HG03378 (cell line): ENCODE measurements around the gene ARIH2.

Experiments
- ATAC-seq: cut with Tn5 transposase; IDR thresholded peaks from one replicate; pipeline ENCODE4 v1.9.1; 2021; ENCODE audit warnings: mild to moderate bottlenecking, moderate library complexity; ENCODE audit not compliant: unreplicated experiment

Gene ARIH2

GRCh38 chr3:49017229-49017970 is 98.8 kb downstream of the ARIH2 start:
- ATAC-seq, result no peak

- no peak for ATAC-seq
Measured at GRCh38 chr3:49017971-49018706, 99.5 kb downstream of the ARIH2 start, which contains the start of gene DALRD3. TSS of gene DALRD3 (minus strand) at chr3:49018580. CDS start at chr3:49018564, 16 bp downstream.

GRCh38 chr3:49018707-49019006 is 100.0 kb downstream of the ARIH2 start:
- no peak for ATAC-seq

- ATAC-seq, result no peak
Measured at GRCh38 chr3:49019941-49020329, 101.3 kb downstream of the ARIH2 start.

- ATAC-seq, result no peak
Measured at GRCh38 chr3:49020330-49021212, 101.9 kb downstream of the ARIH2 start.

GRCh38 chr3:49021213-49021812 is 102.7 kb downstream of the ARIH2 start:
- ATAC-seq, result peak; percentile 39

GRCh38 chr3:49021813-49022687 is 103.4 kb downstream of the ARIH2 start, which contains the start of gene NDUFAF3:
TSS of gene NDUFAF3 (plus strand) at chr3:49022121. CDS start at chr3:49022145, 24 bp downstream.
- peak; percentile 45 for ATAC-seq

- no peak for ATAC-seq
Measured at GRCh38 chr3:49022688-49023171, 104.1 kb downstream of the ARIH2 start.

GRCh38 chr3:49023775-49024174 is 105.1 kb downstream of the ARIH2 start:
- no peak for ATAC-seq

GRCh38 chr3:49024449-49024848 is 105.8 kb downstream of the ARIH2 start:
- no peak for ATAC-seq

- no peak for ATAC-seq
Measured at GRCh38 chr3:49025005-49025792, 106.6 kb downstream of the ARIH2 start.

GRCh38 chr3:49025793-49026520 is 107.3 kb downstream of the ARIH2 start:
- no peak for ATAC-seq

- ATAC-seq, result no peak
Measured at GRCh38 chr3:49026536-49026935, 107.9 kb downstream of the ARIH2 start.

GRCh38 chr3:49027634-49028033 is 109.0 kb downstream of the ARIH2 start:
- no peak for ATAC-seq

GRCh38 chr3:49028298-49028672 is 109.6 kb downstream of the ARIH2 start:
- ATAC-seq, result no peak

GRCh38 chr3:49028673-49029562 is 110.3 kb downstream of the ARIH2 start, which contains the start of gene IMPDH2:
TSS of gene IMPDH2 (minus strand) at chr3:49029398. CDS start at chr3:49029350, 48 bp downstream.
- ATAC-seq, result peak; percentile 70

GRCh38 chr3:49029563-49029884 is 110.9 kb downstream of the ARIH2 start:
- no peak for ATAC-seq
